Measurements from ENCODE around the gene SRCIN1.

SRCIN1 gene

GRCh38 chr17:38575781-38576180 lies 30.0 kb downstream of the SRCIN1 start:
- Histone ChIP-seq H3K4me3 (ENCODE audit: low read length) (no peak overlapping the region), H3K9me3 (ENCODE audit: control insufficient read depth, insufficient read depth, low read length) (no peaks in the 10 kb centered on the region), H4K20me1 (ENCODE audit: control insufficient read depth, insufficient read depth, low read depth, low read length) (no peaks in the 10 kb centered on the region), H3K36me3 (ENCODE audit: control insufficient read depth, low read length) (no peaks in the 10 kb centered on the region), H3K4me1 (ENCODE audit: control insufficient read depth, low read length) (peaks cover 7% of the 10 kb centered on the region; the same call in 1 of the 2 replicates), H3K79me2 (ENCODE audit: control insufficient read depth, low read length) (no peaks in the 10 kb centered on the region), H3K27me3 (ENCODE audit: control insufficient read depth, low read length) (peaks cover 93% of the 10 kb centered on the region), H3F3A (ENCODE audit: control insufficient read depth, insufficient read depth) (no peaks in the 10 kb centered on the region), H3K4me2 (ENCODE audit: low read length) (no peak overlapping the region), H3K9me2 (replicated peaks; ENCODE audit: control insufficient read depth, low read length) (no peaks in the 10 kb centered on the region), H3K27ac (ENCODE audit: low read depth, low read length) (no peak overlapping the region)
- no peak for TF ChIP-seq EZH2phosphoT487 (IDR thresholded peaks at IDR 0.05; ENCODE audit: borderline replicate concordance, low read length)
- TF ChIP-seq CTCF (IDR thresholded peaks at IDR 0.05; ENCODE audit: low read depth, low read length, poor library complexity, severe bottlenecking): no peak

- Histone ChIP-seq H3K4me2 (ENCODE audit: low read length) (no peak overlapping the region), H3K9me2 (replicated peaks; ENCODE audit: control insufficient read depth, low read length) (no peaks in the 10 kb centered on the region), H3K27me3 (ENCODE audit: control insufficient read depth, low read length) (peaks cover 93% of the 10 kb centered on the region), H3K79me2 (ENCODE audit: control insufficient read depth, low read length) (no peaks in the 10 kb centered on the region), H3K9me3 (ENCODE audit: control insufficient read depth, insufficient read depth, low read length) (no peaks in the 10 kb centered on the region), H3F3A (ENCODE audit: control insufficient read depth, insufficient read depth) (no peaks in the 10 kb centered on the region), H3K36me3 (ENCODE audit: control insufficient read depth, low read length) (no peaks in the 10 kb centered on the region), H3K4me1 (ENCODE audit: control insufficient read depth, low read length) (peaks cover 7% of the 10 kb centered on the region; the same call in 1 of the 2 replicates), H3K4me3 (ENCODE audit: low read length) (no peak overlapping the region), H3K27ac (ENCODE audit: low read depth, low read length) (no peak overlapping the region), H4K20me1 (ENCODE audit: control insufficient read depth, insufficient read depth, low read depth, low read length) (no peaks in the 10 kb centered on the region)
- TF ChIP-seq CTCF (IDR thresholded peaks at IDR 0.05; ENCODE audit: low read depth, low read length, poor library complexity, severe bottlenecking): no peak
- no peak for TF ChIP-seq EZH2phosphoT487 (IDR thresholded peaks at IDR 0.05; ENCODE audit: borderline replicate concordance, low read length)
These were observed 31.0 kb downstream of the SRCIN1 start for GRCh38 chr17:38574712-38575111.

- no peaks in the 10 kb centered on the region for H3K9me3 ChIP-seq (ENCODE audit: control insufficient read depth, insufficient read depth, low read length)
- H3F3A ChIP-seq (ENCODE audit: control insufficient read depth, insufficient read depth): no peaks in the 10 kb centered on the region
- H3K36me3 ChIP-seq (ENCODE audit: control insufficient read depth, low read length): no peaks in the 10 kb centered on the region
- no peaks in the 10 kb centered on the region for H3K9me2 ChIP-seq (replicated peaks; ENCODE audit: control insufficient read depth, low read length)
- no peak overlapping the region for H3K4me3 ChIP-seq (ENCODE audit: low read length)
- H3K4me1 ChIP-seq (ENCODE audit: control insufficient read depth, low read length): peaks cover 7% of the 10 kb centered on the region; the same call in 1 of the 2 replicates
- peaks cover 92% of the 10 kb centered on the region for H3K27me3 ChIP-seq (ENCODE audit: control insufficient read depth, low read length)
- H3K4me2 ChIP-seq (ENCODE audit: low read length): peak overlapping the region; percentile 31; the same call in 1 of the 2 replicates
- TF ChIP-seq CTCF (IDR thresholded peaks at IDR 0.05; ENCODE audit: low read depth, low read length, poor library complexity, severe bottlenecking) (no peak), EZH2phosphoT487 (IDR thresholded peaks at IDR 0.05; ENCODE audit: borderline replicate concordance, low read length) (peak; percentile 28; the same call in 1 of the 2 replicates)
- H4K20me1 ChIP-seq (ENCODE audit: control insufficient read depth, insufficient read depth, low read depth, low read length): no peaks in the 10 kb centered on the region
- H3K27ac ChIP-seq (ENCODE audit: low read depth, low read length): no peak overlapping the region
- H3K79me2 ChIP-seq (ENCODE audit: control insufficient read depth, low read length): no peaks in the 10 kb centered on the region
These were observed 32.9 kb downstream of the SRCIN1 start for GRCh38 chr17:38572669-38573365.

All from DOHH2 (cell line).